Left lung (tissue), 10 donors: ENCODE measurements around the gene ACE. TPM values are rescaled to one million over a fixed set of nuclear protein-coding genes. Genes with fewer than 3 reads are reported as not detected.

Experiments
- ATAC-seq: fragments of 200-7000 bp; cut with Tn5 transposase; one replicate; pipeline ENCODE4 v1.9.1; 2020; ENCODE audit warnings: moderate library complexity
- DNase-seq, 4 donors: peaks; one replicate each; pipeline ENCODE4 v3.0.0-alpha.2; 2013 to 2020
- H3K27ac ChIP-seq, 2 donors: fragments of 200-600 bp; sonication (generic) in 1 of 2; one replicate each; pipeline versions ENCODE4 v1.5.0 to v1.8.0; 2020 to 2021
- H3K27me3 ChIP-seq, 2 donors: fragments of 200-600 bp; sonication (generic) in 1 of 2; one replicate each; pipeline versions ENCODE4 v1.5.0 to v1.8.0; 2020 to 2021
- H3K36me3 ChIP-seq, 2 donors: fragments of 200-600 bp; sonication (generic) in 1 of 2; one replicate each; pipeline versions ENCODE4 v1.5.0 to v1.8.0; 2020 to 2021
- H3K4me1 ChIP-seq, 2 donors: fragments of 200-600 bp; one replicate each; pipeline ENCODE4 v1.8.0; 2021
- H3K4me3 ChIP-seq, 2 donors: fragments of 200-600 bp; sonication (generic) in 1 of 2; one replicate each; pipeline versions ENCODE4 v1.5.0 to v1.8.0; 2020 to 2021; ENCODE audit warnings: mild to moderate bottlenecking in 1 of 2
- H3K9me3 ChIP-seq, 2 donors: fragments of 200-600 bp; sonication (generic) in 1 of 2; one replicate each; pipeline versions ENCODE4 v1.5.0 to v1.8.0; 2020 to 2021
- CTCF ChIP-seq, 2 donors: fragments of 200-600 bp; sonication (generic) in 1 of 2; IDR thresholded peaks; one replicate each; pipeline versions ENCODE4 v1.5.0 to v1.8.0; 2021; ENCODE audit warnings: antibody characterized with exemption in 2 of 2
- intact Hi-C, 2 donors: fragments of 100-400 bp; cut with DNase I; formaldehyde crosslinking; loops; one replicate each; pipeline versions ENCODE4 v1.11.2 to v1.14.2; 2022
- polyA plus RNA-seq, 6 donors: library from polyadenylated mRNA; unstranded; fragments of 120-200 nt; gene quantifications; one replicate each; pipeline ENCODE4 v1.2.1, GENCODE V29; 2013; ENCODE audit not compliant: insufficient read length in 6 of 6
- total RNA-seq, 2 donors: library from RNA; stranded (reverse); fragmentation: NEBNext Ultra II Directional; extraction: Animal tissue kit (Norgen Biotek cat#: 25700); gene quantifications; one replicate each; pipeline ENCODE4 v1.2.1, GENCODE V29; 2021
- donor health status: DM: no; HTN: yes; CAD: no.
- donor health status: DM: no; HTN: no; CAD: no.

Gene ACE
- total and polyA plus RNA-seq, 8 donors = 39.9 to 72.0 (median 55.3) TPM

GRCh38 chr17:63525190-63525946 lies 48.5 kb downstream of the ACE start:
- Histone ChIP-seq H3K4me3 (no peak overlapping the region), H3K36me3 (no peaks in the 10 kb centered on the region), H3K4me1 (peaks cover 0 to 5% of the 10 kb centered on the region in 2 donors), H3K27ac (no peak overlapping the region), H3K9me3 (no peaks in the 10 kb centered on the region), H3K27me3 (peaks cover 0 to 34% of the 10 kb centered on the region in 2 donors)
- peak in 1 of 4 donors; percentile 22 for DNase-seq
- TF ChIP-seq CTCF (IDR thresholded peaks at IDR 0.05) = no peak
- intact Hi-C loops = no loop called here
- ATAC-seq = no peak

- Histone ChIP-seq H3K4me3 (no peak overlapping the region), H3K4me1 (peaks cover 0 to 5% of the 10 kb centered on the region in 2 donors), H3K27me3 (peaks cover 0 to 34% of the 10 kb centered on the region in 2 donors), H3K9me3 (no peaks in the 10 kb centered on the region), H3K36me3 (no peaks in the 10 kb centered on the region), H3K27ac (no peak overlapping the region)
- DNase-seq = peak in 1 of 4 donors; percentile 65
- TF ChIP-seq CTCF (IDR thresholded peaks at IDR 0.05) = no peak
- ATAC-seq = no peak
- intact Hi-C loops = no loop called here
Observed at GRCh38 chr17:63526861-63527260, 50.0 kb downstream of the ACE start.

- intact Hi-C loops = no loop called here
- no peak for TF ChIP-seq CTCF (IDR thresholded peaks at IDR 0.05)
- Histone ChIP-seq H3K36me3 (no peaks in the 10 kb centered on the region), H3K27ac (no peak overlapping the region), H3K27me3 (peaks cover 0 to 25% of the 10 kb centered on the region in 2 donors), H3K9me3 (no peaks in the 10 kb centered on the region), H3K4me1 (peaks cover 0 to 3% of the 10 kb centered on the region in 2 donors), H3K4me3 (no peak overlapping the region)
- DNase-seq (no peak), ATAC-seq (no peak)
Observed at GRCh38 chr17:63528183-63528582, 51.3 kb downstream of the ACE start.

- no peak for TF ChIP-seq CTCF (IDR thresholded peaks at IDR 0.05)
- Histone ChIP-seq H3K27me3 (peaks cover 0 to 8% of the 10 kb centered on the region in 2 donors), H3K9me3 (no peaks in the 10 kb centered on the region), H3K4me1 (no peaks in the 10 kb centered on the region), H3K27ac (no peak overlapping the region), H3K4me3 (no peak overlapping the region), H3K36me3 (no peaks in the 10 kb centered on the region)
- DNase-seq = peak in 1 of 4 donors; percentile 41
- no peak for ATAC-seq
- intact Hi-C loops = no loop called here
Observed at GRCh38 chr17:63529711-63530556, 53.1 kb downstream of the ACE start.

GRCh38 chr17:63530557-63531021 lies 53.7 kb downstream of the ACE start:
- intact Hi-C loops = no loop called here
- Histone ChIP-seq H3K9me3 (no peaks in the 10 kb centered on the region), H3K4me1 (no peaks in the 10 kb centered on the region), H3K27ac (no peak overlapping the region), H3K4me3 (no peak overlapping the region), H3K27me3 (peaks cover 0 to 5% of the 10 kb centered on the region in 2 donors), H3K36me3 (no peaks in the 10 kb centered on the region)
- DNase-seq = no peak
- no peak for ATAC-seq
- TF ChIP-seq CTCF (IDR thresholded peaks at IDR 0.05) = no peak
